ENCODE results near the gene AXIN1. TPM values are rescaled to one million over a fixed set of nuclear protein-coding genes. Genes with fewer than 3 reads are reported as not detected.
A peak's percentile ranks its signal among the peaks of the same experiment; 100 is the strongest.

The AXIN1 gene
- polyA plus RNA-seq, 2 of the 4 experiments (the other 2 are of a cell fraction), result 8.7 to 19.3 TPM

- CTCF ChIA-PET, result interaction anchor here (1.4 to 3.5 kb wide), 2 partner anchors 10 to 276 kb away, joined by 3 to 16 read pairs; no protein-coding TSS in a partner anchor
- DNase-seq (ENCODE audit: low read depth in 1 of 2, low spot score in 1 of 2) (no peak), FAIRE-seq (no peak), ATAC-seq (no peak)
- H3K4me3 ChIP-seq, result no peak overlapping the region
- POLR2A ChIA-PET, result no interaction called here
- no peaks in the 10 kb centered on the region for H3K9me3 ChIP-seq
- no peak overlapping the region for H3K4me2 ChIP-seq
- no peak overlapping the region for H3K27ac ChIP-seq
- peaks cover 17% of the 10 kb centered on the region; the same call in 2 of the 3 replicates for H3K4me1 ChIP-seq
- WGBS (ENCODE audit: missing lambda C conversion rate), result 84% methylated on average over 15 of the region's 19 CpGs
- TF ChIP-seq SREBF2 (IDR thresholded peaks at IDR 0.05) (no peak), SMC3 (IDR thresholded peaks at IDR 0.05) (no peak), POLR2AphosphoS2 (conservative IDR thresholded peaks at IDR 0.05; ENCODE audit: low read length) (no peak), ZSCAN20 (CRISPR knock-in tag; IDR thresholded peaks at IDR 0.05) (no peak), FOSL2 (IDR thresholded peaks at IDR 0.05) (no peak), FOSL2 (CRISPR knock-in tag; IDR thresholded peaks at IDR 0.05) (no peak), POLR2A (IDR thresholded peaks at IDR 0.05; ENCODE audit: low read length) (no peak), HOXA7 (CRISPR knock-in tag; IDR thresholded peaks at IDR 0.05) (no peak), EHMT2 (IDR thresholded peaks at IDR 0.05; ENCODE audit: low read depth) (no peak)
- TF ChIP-seq, protein P1, sequence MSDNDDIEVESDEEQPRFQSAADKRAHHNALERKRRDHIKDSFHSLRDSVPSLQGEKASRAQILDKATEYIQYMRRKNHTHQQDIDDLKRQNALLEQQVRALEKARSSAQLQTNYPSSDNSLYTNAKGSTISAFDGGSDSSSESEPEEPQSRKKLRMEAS (IDR thresholded peaks at IDR 0.05), result no peak
Measured at GRCh38 chr16:372302-372983, 19.9 kb upstream of the AXIN1 start.

GRCh38 chr16:371515-372301, 19.2 kb upstream of the AXIN1 start:
- Histone ChIP-seq H3K9me3 (no peaks in the 10 kb centered on the region), H3K4me1 (peaks cover 17% of the 10 kb centered on the region; the same call in 2 of the 3 replicates), H3K27ac (no peak overlapping the region), H3K4me3 (no peak overlapping the region), H3K4me2 (no peak overlapping the region)
- TF ChIP-seq KDM5A (IDR thresholded peaks at IDR 0.05) (no peak), KDM1A (IDR thresholded peaks at IDR 0.05; ENCODE audit: low read depth) (no peak), POLR2A (IDR thresholded peaks at IDR 0.05; ENCODE audit: low read length) (no peak), MYC (IDR thresholded peaks at IDR 0.05; ENCODE audit: borderline replicate concordance, low read length) (no peak), RNF2 (IDR thresholded peaks at IDR 0.05; ENCODE audit: borderline replicate concordance, low read depth) (no peak), TP53 (CRISPR knock-in tag; IDR thresholded peaks at IDR 0.05) (no peak), CBX8 (IDR thresholded peaks at IDR 0.05) (no peak), CEBPB (IDR thresholded peaks at IDR 0.05) (no peak), GATA3 (IDR thresholded peaks at IDR 0.05; ENCODE audit: borderline replicate concordance) (no peak), HOXB13 (CRISPR knock-in tag; IDR thresholded peaks at IDR 0.05; ENCODE audit: low read depth) (no peak), EHF (CRISPR knock-in tag; IDR thresholded peaks at IDR 0.05) (no peak), HOXB5 (CRISPR knock-in tag; IDR thresholded peaks at IDR 0.05) (no peak)
- TF ChIP-seq, protein P1 (IDR thresholded peaks at IDR 0.05), result no peak
- DNase-seq (ENCODE audit: low read depth in 1 of 2, low spot score in 1 of 2), result no peak
- 94% methylated on average over 27 of the region's 31 CpGs for WGBS (ENCODE audit: missing lambda C conversion rate)
- ChIA-PET POLR2A (no interaction called here), CTCF (interaction anchor here (1.0 to 3.5 kb wide), 7 partner anchors 8 to 306 kb away, joined by 3 to 16 read pairs (median 5); partner anchors contain the start of gene HBQ1)
- FAIRE-seq, result no peak
- no peak for ATAC-seq

GRCh38 chr16:370979-371514, 18.5 kb upstream of the AXIN1 start:
- FAIRE-seq, result no peak
- no peak for DNase-seq (ENCODE audit: low read depth in 1 of 2, low spot score in 1 of 2)
- WGBS (ENCODE audit: missing lambda C conversion rate), result 76% methylated on average over 7 of the region's 10 CpGs
- Histone ChIP-seq H3K4me1 (peaks cover 17% of the 10 kb centered on the region; the same call in 2 of the 3 replicates), H3K9me3 (no peaks in the 10 kb centered on the region), H3K4me2 (peak overlapping the region; percentile 78), H3K4me3 (peak overlapping the region; percentile 58; the same call in 2 of the 3 replicates), H3K27ac (peak overlapping the region; percentile 68 to 89)
- ChIA-PET CTCF (interaction anchor here (1.0 to 3.5 kb wide), 7 partner anchors 8 to 305 kb away, joined by 3 to 16 read pairs (median 5); partner anchors contain the start of gene HBQ1), POLR2A (interaction anchor here (0.6 to 1.3 kb wide), 4 partner anchors 9 to 30 kb away, joined by 3 to 5 read pairs (median 3); partner anchors contain the start of genes AXIN1 and DECR2)
- ATAC-seq, result peak in 1 of 2 experiments; percentile 6; a peak in 3 of 6 replicates
- no peak for TF ChIP-seq RCOR1 (IDR thresholded peaks at IDR 0.05; ENCODE audit: low read depth, low read length)
- TF ChIP-seq, protein P2, sequence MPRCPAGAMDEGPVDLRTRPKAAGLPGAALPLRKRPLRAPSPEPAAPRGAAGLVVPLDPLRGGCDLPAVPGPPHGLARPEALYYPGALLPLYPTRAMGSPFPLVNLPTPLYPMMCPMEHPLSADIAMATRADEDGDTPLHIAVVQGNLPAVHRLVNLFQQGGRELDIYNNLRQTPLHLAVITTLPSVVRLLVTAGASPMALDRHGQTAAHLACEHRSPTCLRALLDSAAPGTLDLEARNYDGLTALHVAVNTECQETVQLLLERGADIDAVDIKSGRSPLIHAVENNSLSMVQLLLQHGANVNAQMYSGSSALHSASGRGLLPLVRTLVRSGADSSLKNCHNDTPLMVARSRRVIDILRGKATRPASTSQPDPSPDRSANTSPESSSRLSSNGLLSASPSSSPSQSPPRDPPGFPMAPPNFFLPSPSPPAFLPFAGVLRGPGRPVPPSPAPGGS (IDR thresholded peaks at IDR 0.05), result no peak
- TF ChIP-seq EP300 (IDR thresholded peaks at IDR 0.05), result no peak
- no peak for TF ChIP-seq REST (IDR thresholded peaks at IDR 0.05)
- no peak for TF ChIP-seq HDAC2 (IDR thresholded peaks at IDR 0.05)
- TF ChIP-seq, protein P3, sequence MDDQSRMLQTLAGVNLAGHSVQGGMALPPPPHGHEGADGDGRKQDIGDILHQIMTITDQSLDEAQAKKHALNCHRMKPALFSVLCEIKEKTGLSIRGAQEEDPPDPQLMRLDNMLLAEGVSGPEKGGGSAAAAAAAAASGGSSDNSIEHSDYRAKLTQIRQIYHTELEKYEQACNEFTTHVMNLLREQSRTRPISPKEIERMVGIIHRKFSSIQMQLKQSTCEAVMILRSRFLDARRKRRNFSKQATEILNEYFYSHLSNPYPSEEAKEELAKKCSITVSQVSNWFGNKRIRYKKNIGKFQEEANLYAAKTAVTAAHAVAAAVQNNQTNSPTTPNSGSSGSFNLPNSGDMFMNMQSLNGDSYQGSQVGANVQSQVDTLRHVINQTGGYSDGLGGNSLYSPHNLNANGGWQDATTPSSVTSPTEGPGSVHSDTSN (IDR thresholded peaks at IDR 0.05), result no peak
- TF ChIP-seq, protein P1 (IDR thresholded peaks at IDR 0.05), result no peak
